H1 (cell line): Measurements from ENCODE around the gene TBCE. TPM values are rescaled to one million over a fixed set of nuclear protein-coding genes. Genes with fewer than 3 reads are reported as not detected.

Experiments
- CTCF ChIA-PET: fragments of 300-600 bp; sonication (Branson Sonifier 250); formaldehyde crosslinking; loops from one replicate; lab custom pipeline; 2021; ENCODE audit not compliant: partially characterized antibody; lab: Charles Lee
- POLR2A ChIA-PET: fragments of 300-600 bp; sonication (Branson Sonifier 250); formaldehyde crosslinking; loops from one replicate; lab custom pipeline; 2021; ENCODE audit warnings: inconsistent platforms; ENCODE audit not compliant: partially characterized antibody; lab: Charles Lee
- DNase-seq, 2 experiments: peaks; one replicate each; pipeline versions ENCODE4 v3.0.0 to v3.0.0-alpha.2; 2010 to 2022; ENCODE audit warnings: low spot score in 2 of 2, low read depth in 1 of 2, mixed read lengths in 1 of 2
- FAIRE-seq: peaks from 2 replicates; lab custom pipeline; 2011; peaks lifted over from hg19 to GRCh38; lab: Jason Lieb, UNC
- H2AFZ ChIP-seq: 2 replicates; pipeline ENCODE4 v1.8.1; 2012; ENCODE audit warnings: low read length, inconsistent platforms
- H2AK5ac ChIP-seq: 2 replicates; pipeline ENCODE4 v1.6.1; 2013; ENCODE audit warnings: low read depth, low read length
- H2BK120ac ChIP-seq: replicated peaks from 2 replicates; pipeline ENCODE3; 2013; ENCODE audit warnings: low read depth, low read length, inconsistent platforms
- H2BK12ac ChIP-seq: 2 replicates; pipeline ENCODE4 v1.6.1; 2013; ENCODE audit warnings: low read depth, low read length
- H2BK15ac ChIP-seq: 2 replicates; pipeline ENCODE4 v1.6.1; 2013; ENCODE audit warnings: low read length
- H2BK20ac ChIP-seq: 2 replicates; pipeline ENCODE4 v1.6.1; 2013; ENCODE audit warnings: low read length
- H2BK5ac ChIP-seq: 2 replicates; pipeline ENCODE4 v1.6.1; 2013; ENCODE audit warnings: low read depth, low read length
- H3K14ac ChIP-seq: 2 replicates; pipeline ENCODE4 v1.6.1; 2013; ENCODE audit warnings: inconsistent platforms; ENCODE audit not compliant: insufficient read length
- H3K18ac ChIP-seq: 2 replicates; pipeline ENCODE4 v1.6.1; 2013; ENCODE audit warnings: low read length; ENCODE audit errors: extremely low read depth
- H3K23ac ChIP-seq: 2 replicates; pipeline ENCODE4 v1.6.1; 2013; ENCODE audit warnings: inconsistent platforms; ENCODE audit not compliant: insufficient read length
- H3K23me2 ChIP-seq: 2 replicates; pipeline ENCODE4 v1.6.1; 2013; ENCODE audit warnings: low read depth, low read length
- H3K27ac ChIP-seq: 2 replicates; pipeline ENCODE4 v1.6.1; 2011; ENCODE audit warnings: low read depth, low read length, inconsistent platforms
- H3K27me3 ChIP-seq, 4 experiments: replicated peaks in 1 of 4; 1 replicate in 1 of 4; 2 replicates in 3 of 4; pipeline versions ENCODE4 v1.6.1 to v1.8.1; 2011 to 2013; ENCODE audit warnings: low read length in 3 of 4, mild to moderate bottlenecking in 3 of 4, inconsistent platforms in 2 of 4, mixed read lengths in 2 of 4, moderate library complexity in 1 of 4; ENCODE audit not compliant: control insufficient read depth in 3 of 4, insufficient read depth in 3 of 4; ENCODE audit errors: extremely low read depth in 1 of 4
- H3K36me3 ChIP-seq, 4 experiments: 2 replicates each; pipeline versions ENCODE4 v1.6.1 to v1.8.1; 2011 to 2013; ENCODE audit warnings: mild to moderate bottlenecking in 4 of 4, low read length in 3 of 4, moderate library complexity in 2 of 4, control low read depth in 1 of 4, inconsistent platforms in 1 of 4; ENCODE audit not compliant: insufficient read depth in 4 of 4, control insufficient read depth in 2 of 4
- H3K4ac ChIP-seq: replicated peaks from 2 replicates; pipeline ENCODE3; 2013; ENCODE audit warnings: low read length, low read depth, mixed read lengths, inconsistent platforms; ENCODE audit not compliant: insufficient read length
- H3K4me1 ChIP-seq, 4 experiments: replicated peaks in 1 of 4; 1 replicate in 1 of 4; 2 replicates in 3 of 4; pipeline versions ENCODE4 v1.6.1 to v1.8.1; 2011 to 2013; ENCODE audit warnings: low read length in 3 of 4, inconsistent platforms in 2 of 4, mixed read lengths in 1 of 4; ENCODE audit not compliant: insufficient read depth in 4 of 4, control insufficient read depth in 3 of 4
- H3K4me2 ChIP-seq, 2 experiments: 2 replicates each; pipeline versions ENCODE4 v1.6.1 to v1.8.1; 2011 to 2013; ENCODE audit warnings: low read depth in 2 of 2, low read length in 2 of 2, control low read depth in 1 of 2, inconsistent platforms in 1 of 2, mild to moderate bottlenecking in 1 of 2; ENCODE audit not compliant: insufficient read depth in 1 of 2
- H3K4me3 ChIP-seq, 4 experiments: fragments of 200-600, 300-600 bp in 1 of 4; sonication (generic), shearing (Covaris generic), sonication (Bioruptor Twin) in 1 of 4; 2 replicates each; pipeline versions ENCODE4 v1.5.1 to v1.8.1; 2011 to 2016; ENCODE audit warnings: low read length in 4 of 4, low read depth in 3 of 4, control low read depth in 2 of 4, inconsistent platforms in 2 of 4, mild to moderate bottlenecking in 2 of 4, mixed read lengths in 1 of 4, moderate library complexity in 1 of 4; ENCODE audit not compliant: insufficient read depth in 2 of 4; ENCODE audit errors: extremely low read depth in 1 of 4
- H3K56ac ChIP-seq: replicated peaks from 2 replicates; pipeline ENCODE3; 2013; ENCODE audit warnings: low read depth, mild to moderate bottlenecking, mixed read lengths, low read length, inconsistent platforms; ENCODE audit not compliant: insufficient read length
- H3K79me1 ChIP-seq: 2 replicates; pipeline ENCODE4 v1.6.1; 2013; ENCODE audit warnings: low read depth, low read length, control low read depth
- H3K79me2 ChIP-seq, 2 experiments: 2 replicates each; pipeline versions ENCODE4 v1.6.1 to v1.8.1; 2012 to 2013; ENCODE audit warnings: low read length in 2 of 2, mild to moderate bottlenecking in 2 of 2, inconsistent platforms in 1 of 2; ENCODE audit not compliant: insufficient read depth in 2 of 2, control insufficient read depth in 1 of 2
- H3K9ac ChIP-seq, 4 experiments: replicated peaks in 1 of 4; 1 replicate in 1 of 4; 2 replicates in 3 of 4; pipeline versions ENCODE4 v1.6.1 to v1.8.1; 2011 to 2013; ENCODE audit warnings: low read depth in 3 of 4, low read length in 3 of 4, control low read depth in 2 of 4, mild to moderate bottlenecking in 2 of 4, moderate library complexity in 2 of 4, inconsistent platforms in 1 of 4; ENCODE audit errors: extremely low read depth in 1 of 4
- H3K9me3 ChIP-seq, 2 experiments: 2 replicates each; pipeline versions ENCODE4 v1.6.1 to v1.8.1; 2012 to 2013; ENCODE audit warnings: mild to moderate bottlenecking in 2 of 2, moderate library complexity in 2 of 2, control low read depth in 1 of 2, inconsistent platforms in 1 of 2, low read depth in 1 of 2, low read length in 1 of 2, mixed read lengths in 1 of 2; ENCODE audit not compliant: insufficient read depth in 2 of 2
- H4K20me1 ChIP-seq, 2 experiments: replicated peaks in 1 of 2; 2 replicates each; pipeline versions ENCODE3 to v1.8.1; 2011 to 2013; ENCODE audit warnings: inconsistent platforms in 2 of 2, low read length in 2 of 2, mild to moderate bottlenecking in 1 of 2; ENCODE audit not compliant: insufficient read depth in 2 of 2, control insufficient read depth in 1 of 2
- H4K5ac ChIP-seq: 2 replicates; pipeline ENCODE4 v1.6.1; 2013; ENCODE audit warnings: low read length, low read depth, mixed read lengths, inconsistent platforms; ENCODE audit not compliant: insufficient read length
- H4K8ac ChIP-seq: 2 replicates; pipeline ENCODE4 v1.8.0; 2013; ENCODE audit warnings: mild to moderate bottlenecking, moderate library complexity, low read length, inconsistent platforms; ENCODE audit not compliant: insufficient read depth; ENCODE audit errors: extremely low read depth
- H4K91ac ChIP-seq: replicated peaks from 2 replicates; pipeline ENCODE3; 2013; ENCODE audit warnings: low read length, mixed read lengths, inconsistent platforms; ENCODE audit not compliant: insufficient read length
- CBX8 ChIP-seq: fragments of 300-800, 300-1000 bp; sonication (generic); IDR thresholded peaks from 2 replicates; pipeline ENCODE4 v1.7.1; 2016; ENCODE audit warnings: low read depth, low read length, borderline replicate concordance
- CREB1 ChIP-seq: IDR thresholded peaks from 2 replicates; pipeline ENCODE4 v1.6.1; 2012; ENCODE audit warnings: inconsistent platforms
- KDM4A ChIP-seq: IDR thresholded peaks from one replicate; pipeline ENCODE4 v1.7.1; 2012; ENCODE audit warnings: low read depth, mild to moderate bottlenecking, moderate library complexity, low read length, inconsistent platforms; ENCODE audit not compliant: severe bottlenecking
- MAFK ChIP-seq: IDR thresholded peaks from 2 replicates; pipeline ENCODE4 v1.6.1; 2012; ENCODE audit warnings: low read depth, mild to moderate bottlenecking, improper control_type of control experiment, low read length
- PHF8 ChIP-seq: fragments of 200-600 bp; sonication (generic); conservative IDR thresholded peaks from 2 replicates; pipeline ENCODE4 v1.7.1; 2012; ENCODE audit warnings: low read depth, mild to moderate bottlenecking, inconsistent platforms, low read length, moderate library complexity
- POLR2A ChIP-seq, 2 experiments: IDR thresholded peaks; 1 replicate in 1 of 2; 2 replicates in 1 of 2; pipeline ENCODE4 v1.6.1; 2011; ENCODE audit warnings: low read depth in 2 of 2, low read length in 2 of 2, mild to moderate bottlenecking in 2 of 2; ENCODE audit errors: control extremely low read depth in 1 of 2
- SUZ12 ChIP-seq: fragments of 200-600 bp; sonication (generic); IDR thresholded peaks from 2 replicates; pipeline ENCODE4 v1.6.1; 2012; ENCODE audit warnings: mild to moderate bottlenecking, inconsistent platforms, low read length, moderate library complexity, mixed read lengths
- TEAD4 ChIP-seq: IDR thresholded peaks from 2 replicates; pipeline ENCODE4 v1.6.1; 2012; ENCODE audit warnings: low read depth, low read length, inconsistent platforms, mixed read lengths
- WGBS, 2 experiments: shearing (Covaris generic) in 1 of 2; methylation state at CpG; one replicate each; pipeline versions ENCODE4 v1.1.6 to v1.1.7; 2013 to 2015; ENCODE audit warnings: low lambda C conversion rate in 2 of 2, mixed read lengths in 2 of 2, inconsistent platforms in 1 of 2, low coverage in 1 of 2, missing lambda C conversion rate in 1 of 2; ENCODE audit not compliant: insufficient replicate concordance in 2 of 2, insufficient coverage in 1 of 2, insufficient read length in 1 of 2; ENCODE audit errors: extremely low coverage in 1 of 2, missing lambda C conversion rate in 1 of 2; 5-methylcytosine and 5-hydroxymethylcytosine counted together
- polyA plus RNA-seq, 7 experiments: library from polyadenylated mRNA; depleted of rRNA in 3 of 7; stranded (reverse) in 5 of 7; unstranded in 2 of 7; fragments of >200 nt in 5 of 7; fragments of 200-250 nt in 2 of 7; gene quantifications; 1 replicate in 5 of 7; 2 replicates in 1 of 7; 4 replicates in 1 of 7; pipeline versions ENCODE4 v1.2.1 to v1.2.3, GENCODE V29; 2011 to 2013; ENCODE audit warnings: missing spikeins in 2 of 7, mixed read lengths in 2 of 7
- total RNA-seq: library from RNA; stranded (reverse); fragmentation: NEBNext Ultra II Directional; extraction: Animal tissue kit (Norgen Biotek cat#: 25700); gene quantifications from 2 replicates; pipeline ENCODE4 v1.2.1, GENCODE V29; 2021
- TF ChIP-seq, protein P1 (sequence below), 3 experiments: IDR thresholded peaks; 1 replicate in 2 of 3; 2 replicates in 1 of 3; pipeline versions ENCODE4 v1.5.1 to v1.6.1; 2011; ENCODE audit warnings: low read length in 3 of 3, mild to moderate bottlenecking in 3 of 3, inconsistent platforms in 2 of 3, low read depth in 1 of 3, moderate library complexity in 1 of 3; ENCODE audit not compliant: insufficient read depth in 1 of 3; ENCODE audit errors: control extremely low read depth in 1 of 3
- TF ChIP-seq, protein P2 (sequence below): IDR thresholded peaks from 2 replicates; pipeline ENCODE4 v1.6.1; 2012; ENCODE audit warnings: inconsistent platforms

TBCE gene
- total and polyA plus RNA-seq, 2 of the 8 experiments (the other 6 are each of a cell fraction or from before 2014, with no cell fraction given), result 22.7 to 42.9 TPM

DNA sequence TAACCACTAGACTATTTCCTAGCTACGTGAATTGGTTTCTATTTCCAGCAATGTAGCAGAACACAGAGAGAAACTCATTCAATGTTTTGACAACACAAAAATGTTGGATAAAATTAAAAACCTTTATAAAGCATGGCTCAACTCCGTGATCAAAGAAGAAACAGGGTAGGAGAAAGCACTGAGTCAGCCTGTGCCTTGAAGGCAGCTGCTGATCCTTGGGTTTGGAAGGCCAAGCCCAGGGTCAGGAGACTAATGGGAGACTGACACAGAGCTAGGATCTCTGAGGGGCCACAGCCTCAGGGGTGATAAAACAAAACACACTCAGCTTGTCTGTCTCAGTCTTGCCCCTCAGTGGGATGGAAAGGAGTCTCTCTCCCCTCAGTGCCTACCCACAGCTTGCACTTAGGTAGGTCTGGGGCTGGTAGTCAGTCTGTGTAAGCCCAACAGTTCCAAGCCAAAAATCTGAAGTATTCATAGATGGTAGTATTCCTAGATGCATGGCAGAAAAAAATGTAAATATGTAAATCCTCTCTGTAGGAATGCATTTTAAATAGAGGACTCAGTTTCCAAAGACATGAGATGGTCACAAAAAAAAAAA, 83.8 kb downstream of the TBCE start:
- FAIRE-seq (no peak), DNase-seq (no peak)
- Histone ChIP-seq H2AK5ac (no peak overlapping the region), H3K14ac (no peak overlapping the region), H3K79me2 (no peaks in the 10 kb centered on the region), H2BK12ac (no peak overlapping the region), H3K27me3 (no peaks in the 10 kb centered on the region), H3K4me1 (no peaks in the 10 kb centered on the region), H4K5ac (no peak overlapping the region), H3K23me2 (no peaks in the 10 kb centered on the region), H3K4me2 (no peak overlapping the region), H3K4ac (no peak overlapping the region), H4K91ac (no peak overlapping the region), H3K36me3 (peaks cover 5 to 66% (median 38%) of the 10 kb centered on the region in 4 experiments; a peak in 7 of 8 replicates), H3K9me3 (no peaks in the 10 kb centered on the region), H3K4me3 (no peak overlapping the region), H3K23ac (no peak overlapping the region), H4K20me1 (peaks cover 0 to 3% of the 10 kb centered on the region in 2 experiments), H3K56ac (no peak overlapping the region), H2BK15ac (no peak overlapping the region), H2BK5ac (no peak overlapping the region), H2BK120ac (no peak overlapping the region), H4K8ac (no peak overlapping the region), H2AFZ (no peak overlapping the region), H2BK20ac (no peak overlapping the region), H3K18ac (no peak overlapping the region), H3K79me1 (no peaks in the 10 kb centered on the region), H3K27ac (no peak overlapping the region), H3K9ac (no peak overlapping the region)
- POLR2A ChIA-PET, result interaction anchor here (0.7 to 1.5 kb wide), 3 partner anchors 8 to 288 kb away, joined by 3 to 4 read pairs (median 4); no protein-coding TSS in a partner anchor
- 91% methylated on average over 2 of the region's 2 CpGs; no CpG with 5 or more reads in 1 of the 2 experiments for WGBS, 2 experiments
- CTCF ChIA-PET, result interaction anchor here (0.6 to 0.9 kb wide), 2 partner anchors 34 to 224 kb away, joined by 3 read pairs; no protein-coding TSS in a partner anchor
- TF ChIP-seq CREB1 (no peak), CBX8 (no peak), SUZ12 (no peak), POLR2A (IDR thresholded peaks at IDR 0.05; ENCODE audit: control extremely low read depth in 1 of 2, low read depth in 2 of 2, low read length in 2 of 2) (peak in 1 of 2 experiments; percentile 22; a peak in 1 of 3 replicates), MAFK (peak; percentile 92), KDM4A (no peak), PHF8 (no peak), TEAD4 (no peak)
- TF ChIP-seq, protein P1, sequence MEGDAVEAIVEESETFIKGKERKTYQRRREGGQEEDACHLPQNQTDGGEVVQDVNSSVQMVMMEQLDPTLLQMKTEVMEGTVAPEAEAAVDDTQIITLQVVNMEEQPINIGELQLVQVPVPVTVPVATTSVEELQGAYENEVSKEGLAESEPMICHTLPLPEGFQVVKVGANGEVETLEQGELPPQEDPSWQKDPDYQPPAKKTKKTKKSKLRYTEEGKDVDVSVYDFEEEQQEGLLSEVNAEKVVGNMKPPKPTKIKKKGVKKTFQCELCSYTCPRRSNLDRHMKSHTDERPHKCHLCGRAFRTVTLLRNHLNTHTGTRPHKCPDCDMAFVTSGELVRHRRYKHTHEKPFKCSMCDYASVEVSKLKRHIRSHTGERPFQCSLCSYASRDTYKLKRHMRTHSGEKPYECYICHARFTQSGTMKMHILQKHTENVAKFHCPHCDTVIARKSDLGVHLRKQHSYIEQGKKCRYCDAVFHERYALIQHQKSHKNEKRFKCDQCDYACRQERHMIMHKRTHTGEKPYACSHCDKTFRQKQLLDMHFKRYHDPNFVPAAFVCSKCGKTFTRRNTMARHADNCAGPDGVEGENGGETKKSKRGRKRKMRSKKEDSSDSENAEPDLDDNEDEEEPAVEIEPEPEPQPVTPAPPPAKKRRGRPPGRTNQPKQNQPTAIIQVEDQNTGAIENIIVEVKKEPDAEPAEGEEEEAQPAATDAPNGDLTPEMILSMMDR (IDR thresholded peaks at IDR 0.05; ENCODE audit: control extremely low read depth in 1 of 3, insufficient read depth in 1 of 3, low read depth in 1 of 3, low read length in 3 of 3), result no peak
- TF ChIP-seq, protein P2, sequence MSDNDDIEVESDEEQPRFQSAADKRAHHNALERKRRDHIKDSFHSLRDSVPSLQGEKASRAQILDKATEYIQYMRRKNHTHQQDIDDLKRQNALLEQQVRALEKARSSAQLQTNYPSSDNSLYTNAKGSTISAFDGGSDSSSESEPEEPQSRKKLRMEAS, result no peak
